SK-N-SH treated with all-trans-retinoic acid at 6 μM for 48 hours (cell line): Measurements from ENCODE around the gene MAPK14.

Experiments used
- ATAC-seq: fragments of 200-7000 bp; cut with Tn5 transposase; 3 replicates; pipeline ENCODE4 v1.9.1; 2020; ENCODE audit warnings: mild to moderate bottlenecking, moderate library complexity
- ARNTL ChIP-seq: fragments of 450-650 bp; formaldehyde crosslinking; IDR thresholded peaks from 2 replicates; pipeline ENCODE4 v1.5.0; 2020; ENCODE audit warnings: low read depth, mild to moderate bottlenecking, moderate library complexity, borderline replicate concordance
- BACH2 ChIP-seq: fragments of 250-450 bp; sonication (Bioruptor Pico); IDR thresholded peaks from 2 replicates; pipeline ENCODE4 v1.9.0; 2021; ENCODE audit warnings: mild to moderate bottlenecking, borderline replicate concordance
- CSDC2 ChIP-seq: fragments of 250-450 bp; sonication (Bioruptor Pico); IDR thresholded peaks from 2 replicates; pipeline ENCODE4 v1.5.0; 2020; ENCODE audit warnings: mild to moderate bottlenecking, moderate library complexity
- ESRRG ChIP-seq: fragments of 250-450 bp; sonication (Bioruptor Pico); IDR thresholded peaks from 2 replicates; pipeline ENCODE4 v1.6.1; 2021; ENCODE audit warnings: mild to moderate bottlenecking
- GLIS3 ChIP-seq: fragments of 250-450 bp; sonication (Bioruptor Pico); IDR thresholded peaks from 2 replicates; pipeline ENCODE4 v1.5.0; 2020; ENCODE audit warnings: mild to moderate bottlenecking, moderate library complexity
- ISL1 ChIP-seq: fragments of 250-450 bp; sonication (Bioruptor Pico); IDR thresholded peaks from 2 replicates; pipeline ENCODE4 v2.1.2; 2022; ENCODE audit warnings: mild to moderate bottlenecking, moderate library complexity
- OSR1 ChIP-seq: fragments of 250-450 bp; sonication (Bioruptor Pico); IDR thresholded peaks from 2 replicates; pipeline ENCODE4 v1.8.0; 2022; ENCODE audit warnings: moderate library complexity, mild to moderate bottlenecking, inconsistent platforms
- PPARA ChIP-seq: fragments of 250-450 bp; sonication (Bioruptor Pico); IDR thresholded peaks from 2 replicates; pipeline ENCODE4 v1.5.0; 2020; ENCODE audit warnings: mild to moderate bottlenecking, borderline replicate concordance
- RARB ChIP-seq: fragments of 250-450 bp; sonication (Bioruptor Pico); IDR thresholded peaks from 2 replicates; pipeline ENCODE4 v1.8.0; 2021; ENCODE audit warnings: mild to moderate bottlenecking, moderate library complexity
- SNAI2 ChIP-seq: fragments of 250-450 bp; sonication (Bioruptor Pico); IDR thresholded peaks from 2 replicates; pipeline ENCODE4 v1.5.0; 2020; ENCODE audit warnings: mild to moderate bottlenecking, moderate library complexity
- TOX ChIP-seq: fragments of 250-450 bp; sonication (Bioruptor Pico); IDR thresholded peaks from 2 replicates; pipeline ENCODE4 v1.8.0; 2021; ENCODE audit warnings: mild to moderate bottlenecking, moderate library complexity, borderline replicate concordance
- ZC3H10 ChIP-seq: fragments of 250-450 bp; sonication (Bioruptor Pico); IDR thresholded peaks from 2 replicates; pipeline ENCODE4 v1.5.1; 2021; ENCODE audit warnings: mild to moderate bottlenecking, moderate library complexity
- ZFP3 ChIP-seq: fragments of 250-450 bp; sonication (Bioruptor Pico); IDR thresholded peaks from 2 replicates; pipeline ENCODE4 v1.5.0; 2020; ENCODE audit warnings: mild to moderate bottlenecking, moderate library complexity
- ZFP30 ChIP-seq: fragments of 450-650 bp; formaldehyde crosslinking; IDR thresholded peaks from 2 replicates; pipeline ENCODE4 v1.5.0; 2022; ENCODE audit warnings: mild to moderate bottlenecking, moderate library complexity
- ZNF565 ChIP-seq: fragments of 450-650 bp; formaldehyde crosslinking; conservative IDR thresholded peaks from 2 replicates; pipeline ENCODE4 v1.5.0; 2020; ENCODE audit warnings: low read depth, mild to moderate bottlenecking, moderate library complexity
- ZNF70 ChIP-seq: fragments of 450-650 bp; formaldehyde crosslinking; IDR thresholded peaks from 2 replicates; pipeline ENCODE4 v1.5.0; 2020; ENCODE audit warnings: mild to moderate bottlenecking, moderate library complexity
- ZNF8 ChIP-seq: fragments of 450-650 bp; formaldehyde crosslinking; IDR thresholded peaks from 2 replicates; pipeline ENCODE4 v1.5.0; 2020; ENCODE audit warnings: mild to moderate bottlenecking, moderate library complexity
- TF ChIP-seq, protein P1 (sequence below): fragments of 250-450 bp; sonication (Bioruptor Pico); IDR thresholded peaks from 2 replicates; pipeline ENCODE4 v1.8.0; 2020; ENCODE audit warnings: mild to moderate bottlenecking, moderate library complexity, borderline replicate concordance
- TF ChIP-seq, protein P2 (sequence below): fragments of 250-450 bp; sonication (Bioruptor Pico); IDR thresholded peaks from 2 replicates; pipeline ENCODE4 v1.5.0; 2020; ENCODE audit warnings: mild to moderate bottlenecking, moderate library complexity
- TF ChIP-seq, protein P3 (sequence below): fragments of 250-450 bp; sonication (Bioruptor Pico); IDR thresholded peaks from 2 replicates; pipeline ENCODE4 v1.8.0; 2021; ENCODE audit warnings: low read depth, mild to moderate bottlenecking, moderate library complexity, borderline replicate concordance
- TF ChIP-seq, protein P4 (sequence below): fragments of 250-450 bp; sonication (Bioruptor Pico); IDR thresholded peaks from 2 replicates; pipeline ENCODE4 v1.5.1; 2020; ENCODE audit warnings: low read depth, mild to moderate bottlenecking, moderate library complexity
- TF ChIP-seq, protein P5 (sequence below): fragments of 250-450 bp; sonication (Bioruptor Pico); IDR thresholded peaks from 2 replicates; pipeline ENCODE4 v1.5.1; 2021; ENCODE audit warnings: mild to moderate bottlenecking, moderate library complexity

MAPK14 gene

DNA sequence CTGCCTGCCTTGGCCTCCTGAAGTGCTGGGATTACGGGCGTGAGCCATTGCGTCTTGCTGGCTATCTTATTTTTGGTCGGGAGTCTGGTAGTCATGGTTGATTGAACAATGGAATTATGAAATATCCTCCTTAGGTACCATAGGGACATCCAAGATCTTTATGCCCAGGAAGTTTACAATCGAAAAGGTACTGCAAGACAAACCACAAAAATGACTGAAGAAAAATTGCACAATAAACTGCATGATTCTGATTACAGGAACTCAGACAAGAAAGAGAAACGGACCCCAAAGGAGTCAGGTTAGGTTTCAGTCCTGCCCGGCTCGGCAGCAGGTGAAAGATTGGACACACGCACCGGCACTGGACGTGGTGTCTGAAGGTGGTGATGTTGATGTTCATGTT lies 8.4 kb upstream of the MAPK14 start:
- TF ChIP-seq, protein P1, sequence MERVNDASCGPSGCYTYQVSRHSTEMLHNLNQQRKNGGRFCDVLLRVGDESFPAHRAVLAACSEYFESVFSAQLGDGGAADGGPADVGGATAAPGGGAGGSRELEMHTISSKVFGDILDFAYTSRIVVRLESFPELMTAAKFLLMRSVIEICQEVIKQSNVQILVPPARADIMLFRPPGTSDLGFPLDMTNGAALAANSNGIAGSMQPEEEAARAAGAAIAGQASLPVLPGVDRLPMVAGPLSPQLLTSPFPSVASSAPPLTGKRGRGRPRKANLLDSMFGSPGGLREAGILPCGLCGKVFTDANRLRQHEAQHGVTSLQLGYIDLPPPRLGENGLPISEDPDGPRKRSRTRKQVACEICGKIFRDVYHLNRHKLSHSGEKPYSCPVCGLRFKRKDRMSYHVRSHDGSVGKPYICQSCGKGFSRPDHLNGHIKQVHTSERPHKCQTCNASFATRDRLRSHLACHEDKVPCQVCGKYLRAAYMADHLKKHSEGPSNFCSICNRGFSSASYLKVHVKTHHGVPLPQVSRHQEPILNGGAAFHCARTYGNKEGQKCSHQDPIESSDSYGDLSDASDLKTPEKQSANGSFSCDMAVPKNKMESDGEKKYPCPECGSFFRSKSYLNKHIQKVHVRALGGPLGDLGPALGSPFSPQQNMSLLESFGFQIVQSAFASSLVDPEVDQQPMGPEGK (CRISPR knock-in tag): no peak
- TF ChIP-seq ZFP30 (CRISPR knock-in tag): no peak
- no peak for TF ChIP-seq ZFP3 (CRISPR knock-in tag)
- no peak for TF ChIP-seq ZC3H10
- no peak for TF ChIP-seq TOX (CRISPR knock-in tag)
- TF ChIP-seq, protein P2, sequence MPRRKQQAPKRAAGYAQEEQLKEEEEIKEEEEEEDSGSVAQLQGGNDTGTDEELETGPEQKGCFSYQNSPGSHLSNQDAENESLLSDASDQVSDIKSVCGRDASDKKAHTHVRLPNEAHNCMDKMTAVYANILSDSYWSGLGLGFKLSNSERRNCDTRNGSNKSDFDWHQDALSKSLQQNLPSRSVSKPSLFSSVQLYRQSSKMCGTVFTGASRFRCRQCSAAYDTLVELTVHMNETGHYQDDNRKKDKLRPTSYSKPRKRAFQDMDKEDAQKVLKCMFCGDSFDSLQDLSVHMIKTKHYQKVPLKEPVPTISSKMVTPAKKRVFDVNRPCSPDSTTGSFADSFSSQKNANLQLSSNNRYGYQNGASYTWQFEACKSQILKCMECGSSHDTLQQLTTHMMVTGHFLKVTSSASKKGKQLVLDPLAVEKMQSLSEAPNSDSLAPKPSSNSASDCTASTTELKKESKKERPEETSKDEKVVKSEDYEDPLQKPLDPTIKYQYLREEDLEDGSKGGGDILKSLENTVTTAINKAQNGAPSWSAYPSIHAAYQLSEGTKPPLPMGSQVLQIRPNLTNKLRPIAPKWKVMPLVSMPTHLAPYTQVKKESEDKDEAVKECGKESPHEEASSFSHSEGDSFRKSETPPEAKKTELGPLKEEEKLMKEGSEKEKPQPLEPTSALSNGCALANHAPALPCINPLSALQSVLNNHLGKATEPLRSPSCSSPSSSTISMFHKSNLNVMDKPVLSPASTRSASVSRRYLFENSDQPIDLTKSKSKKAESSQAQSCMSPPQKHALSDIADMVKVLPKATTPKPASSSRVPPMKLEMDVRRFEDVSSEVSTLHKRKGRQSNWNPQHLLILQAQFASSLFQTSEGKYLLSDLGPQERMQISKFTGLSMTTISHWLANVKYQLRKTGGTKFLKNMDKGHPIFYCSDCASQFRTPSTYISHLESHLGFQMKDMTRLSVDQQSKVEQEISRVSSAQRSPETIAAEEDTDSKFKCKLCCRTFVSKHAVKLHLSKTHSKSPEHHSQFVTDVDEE (CRISPR knock-in tag): no peak
- no peak for TF ChIP-seq GLIS3 (CRISPR knock-in tag)
- TF ChIP-seq ZNF8 (CRISPR knock-in tag): no peak
- TF ChIP-seq, protein P3, sequence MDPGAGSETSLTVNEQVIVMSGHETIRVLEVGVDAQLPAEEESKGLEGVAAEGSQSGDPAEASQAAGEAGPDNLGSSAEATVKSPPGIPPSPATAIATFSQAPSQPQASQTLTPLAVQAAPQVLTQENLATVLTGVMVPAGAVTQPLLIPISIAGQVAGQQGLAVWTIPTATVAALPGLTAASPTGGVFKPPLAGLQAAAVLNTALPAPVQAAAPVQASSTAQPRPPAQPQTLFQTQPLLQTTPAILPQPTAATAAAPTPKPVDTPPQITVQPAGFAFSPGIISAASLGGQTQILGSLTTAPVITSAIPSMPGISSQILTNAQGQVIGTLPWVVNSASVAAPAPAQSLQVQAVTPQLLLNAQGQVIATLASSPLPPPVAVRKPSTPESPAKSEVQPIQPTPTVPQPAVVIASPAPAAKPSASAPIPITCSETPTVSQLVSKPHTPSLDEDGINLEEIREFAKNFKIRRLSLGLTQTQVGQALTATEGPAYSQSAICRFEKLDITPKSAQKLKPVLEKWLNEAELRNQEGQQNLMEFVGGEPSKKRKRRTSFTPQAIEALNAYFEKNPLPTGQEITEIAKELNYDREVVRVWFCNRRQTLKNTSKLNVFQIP: no peak
- TF ChIP-seq, protein P4, sequence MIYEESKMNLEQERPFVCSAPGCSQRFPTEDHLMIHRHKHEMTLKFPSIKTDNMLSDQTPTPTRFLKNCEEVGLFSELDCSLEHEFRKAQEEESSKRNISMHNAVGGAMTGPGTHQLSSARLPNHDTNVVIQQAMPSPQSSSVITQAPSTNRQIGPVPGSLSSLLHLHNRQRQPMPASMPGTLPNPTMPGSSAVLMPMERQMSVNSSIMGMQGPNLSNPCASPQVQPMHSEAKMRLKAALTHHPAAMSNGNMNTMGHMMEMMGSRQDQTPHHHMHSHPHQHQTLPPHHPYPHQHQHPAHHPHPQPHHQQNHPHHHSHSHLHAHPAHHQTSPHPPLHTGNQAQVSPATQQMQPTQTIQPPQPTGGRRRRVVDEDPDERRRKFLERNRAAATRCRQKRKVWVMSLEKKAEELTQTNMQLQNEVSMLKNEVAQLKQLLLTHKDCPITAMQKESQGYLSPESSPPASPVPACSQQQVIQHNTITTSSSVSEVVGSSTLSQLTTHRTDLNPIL (CRISPR knock-in tag): no peak
- no peak for TF ChIP-seq RARB (CRISPR knock-in tag)
- no peak for TF ChIP-seq PPARA (CRISPR knock-in tag)
- TF ChIP-seq, protein P5, sequence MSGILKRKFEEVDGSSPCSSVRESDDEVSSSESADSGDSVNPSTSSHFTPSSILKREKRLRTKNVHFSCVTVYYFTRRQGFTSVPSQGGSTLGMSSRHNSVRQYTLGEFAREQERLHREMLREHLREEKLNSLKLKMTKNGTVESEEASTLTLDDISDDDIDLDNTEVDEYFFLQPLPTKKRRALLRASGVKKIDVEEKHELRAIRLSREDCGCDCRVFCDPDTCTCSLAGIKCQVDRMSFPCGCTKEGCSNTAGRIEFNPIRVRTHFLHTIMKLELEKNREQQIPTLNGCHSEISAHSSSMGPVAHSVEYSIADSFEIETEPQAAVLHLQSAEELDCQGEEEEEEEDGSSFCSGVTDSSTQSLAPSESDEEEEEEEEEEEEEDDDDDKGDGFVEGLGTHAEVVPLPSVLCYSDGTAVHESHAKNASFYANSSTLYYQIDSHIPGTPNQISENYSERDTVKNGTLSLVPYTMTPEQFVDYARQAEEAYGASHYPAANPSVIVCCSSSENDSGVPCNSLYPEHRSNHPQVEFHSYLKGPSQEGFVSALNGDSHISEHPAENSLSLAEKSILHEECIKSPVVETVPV (CRISPR knock-in tag): no peak
- TF ChIP-seq SNAI2 (CRISPR knock-in tag): no peak
- no peak for TF ChIP-seq ZNF70 (CRISPR knock-in tag)
- no peak for TF ChIP-seq ARNTL (CRISPR knock-in tag)
- no peak for TF ChIP-seq OSR1 (CRISPR knock-in tag)
- no peak for TF ChIP-seq ZNF565
- TF ChIP-seq ESRRG: no peak
- ATAC-seq: no peak

DNA sequence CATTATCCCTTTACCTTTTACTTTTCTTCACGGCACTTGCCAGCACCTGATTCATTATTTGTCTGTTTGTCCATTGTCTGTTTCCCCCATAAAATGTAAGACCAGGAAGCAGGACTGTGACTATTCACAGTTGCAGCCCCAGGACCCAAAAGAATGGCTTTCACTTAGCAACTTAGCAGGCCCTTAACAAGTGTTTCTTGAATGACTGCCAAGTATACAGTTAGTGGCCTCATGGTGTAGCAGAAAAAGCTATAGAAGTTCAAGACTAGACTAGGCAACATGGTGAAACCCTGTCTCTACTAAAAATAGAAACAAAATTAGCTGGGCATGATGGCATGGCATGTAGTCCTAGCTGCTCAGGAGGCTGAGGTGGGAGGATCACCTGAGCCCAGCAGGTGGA lies 7.5 kb upstream of the MAPK14 start:
- ATAC-seq: no peak
- TF ChIP-seq, protein P1 (CRISPR knock-in tag): no peak
- TF ChIP-seq ISL1 (no peak), CSDC2 (CRISPR knock-in tag) (no peak), GLIS3 (CRISPR knock-in tag) (no peak), BACH2 (CRISPR knock-in tag) (no peak), SNAI2 (CRISPR knock-in tag) (no peak), ZNF8 (CRISPR knock-in tag) (no peak), OSR1 (CRISPR knock-in tag) (no peak)
- TF ChIP-seq, protein P5 (CRISPR knock-in tag): no peak
- TF ChIP-seq, protein P4 (CRISPR knock-in tag): no peak
- TF ChIP-seq, protein P2 (CRISPR knock-in tag): no peak
